DMS53 (cell line): ENCODE data around the gene FGF3.
"Not testable (repeated sequence)": the region's sequence is repeated elsewhere in the genome, so short reads cannot be mapped to it uniquely, and the experiment has no call there.

ENCODE experiments used
- DNase-seq: peaks from one replicate; lab custom pipeline; 2025; lab: John Stamatoyannopoulos, UW

The FGF3 gene

GRCh38 chr11:69770540-69770939 lies 48.7 kb downstream of the FGF3 start:
- no peak for DNase-seq

- DNase-seq = no peak
These were observed 53.7 kb downstream of the FGF3 start for GRCh38 chr11:69765498-69765995.

- DNase-seq = not testable (repeated sequence)
These were observed 54.3 kb downstream of the FGF3 start for GRCh38 chr11:69764918-69765317.

- no peak for DNase-seq
These were observed 58.9 kb downstream of the FGF3 start for GRCh38 chr11:69760319-69760718.
